ENCODE measurements around the gene SPINDOC. TPM values are rescaled to one million over a fixed set of nuclear protein-coding genes. Genes with fewer than 3 reads are reported as not detected.
A peak's percentile ranks its signal among the peaks of the same experiment; 100 is the strongest.
"Not testable (repeated sequence)": the region's sequence is repeated elsewhere in the genome, so short reads cannot be mapped to it uniquely, and the experiment has no call there.

Gene SPINDOC
- total RNA-seq, 1 donor from 2014 or later = 32.2 TPM

DNA sequence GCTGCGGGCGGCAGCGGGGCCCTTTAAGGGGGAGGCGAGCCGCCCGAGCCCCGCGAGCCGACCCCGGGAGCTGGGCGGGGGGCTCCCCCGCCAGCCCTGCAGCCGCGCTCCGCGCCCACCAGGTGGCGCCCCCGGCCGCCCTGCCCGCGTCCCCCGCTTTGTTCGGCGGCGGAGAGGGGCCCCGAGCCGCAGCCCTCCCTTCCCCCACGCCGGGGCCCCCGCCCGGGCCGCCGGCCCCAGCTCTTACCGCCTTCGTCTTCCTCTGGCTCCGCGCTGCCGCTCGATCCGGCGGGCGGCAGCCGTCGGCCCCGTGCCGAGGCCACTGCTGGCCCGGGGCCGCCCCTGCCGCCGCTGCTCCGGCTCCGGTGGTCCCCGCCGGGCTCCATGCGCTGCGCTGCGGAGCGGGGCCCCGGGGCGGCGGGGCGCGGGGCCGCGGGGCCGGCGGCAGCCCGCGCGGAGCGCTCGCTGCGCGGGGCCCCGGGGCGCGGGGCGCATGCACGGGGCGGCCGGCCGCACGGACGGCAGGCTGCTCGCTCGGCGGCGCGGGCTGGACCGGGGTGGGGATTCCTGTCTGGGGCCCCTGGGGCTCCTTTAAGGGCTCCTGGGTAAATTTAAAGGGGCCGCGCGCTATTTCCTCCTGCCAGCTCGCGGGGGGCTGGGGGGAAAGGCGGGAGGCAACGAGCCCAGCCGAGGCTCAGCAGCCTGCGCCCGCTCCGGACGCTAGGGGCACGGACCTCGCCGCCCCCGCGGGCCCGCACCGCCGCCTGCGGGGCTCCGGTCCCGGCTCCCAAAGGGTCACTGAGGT is 44.8 kb upstream of the SPINDOC start, which contains the start of gene ZFTA:
Gene ZFTA, minus strand, starts transcription at position 539 of the 805 bp plus-strand sequence. Its CDS starts 153 bp downstream, at position 386.
- peak; percentile 78 for TF ChIP-seq CTCF (IDR thresholded peaks at IDR 0.05)
- Mint-ChIP-seq H3K27ac (ENCODE audit: unreplicated experiment) (peak within 1 kb of the TSS; percentile 94), H3K4me1 (ENCODE audit: low read depth) (peaks cover 29% of the 10 kb centered on the region), H3K9me3 (ENCODE audit: low read depth) (no peaks in the 10 kb centered on the region), H3K27me3 (ENCODE audit: low read depth) (no peaks in the 10 kb centered on the region), H3K4me3 (ENCODE audit: unreplicated experiment) (peak within 1 kb of the TSS; percentile 96), H3K36me3 (ENCODE audit: low read depth) (peaks cover 2% of the 10 kb centered on the region)
- no peak for DNase-seq (ENCODE audit: low spot score)

DNA sequence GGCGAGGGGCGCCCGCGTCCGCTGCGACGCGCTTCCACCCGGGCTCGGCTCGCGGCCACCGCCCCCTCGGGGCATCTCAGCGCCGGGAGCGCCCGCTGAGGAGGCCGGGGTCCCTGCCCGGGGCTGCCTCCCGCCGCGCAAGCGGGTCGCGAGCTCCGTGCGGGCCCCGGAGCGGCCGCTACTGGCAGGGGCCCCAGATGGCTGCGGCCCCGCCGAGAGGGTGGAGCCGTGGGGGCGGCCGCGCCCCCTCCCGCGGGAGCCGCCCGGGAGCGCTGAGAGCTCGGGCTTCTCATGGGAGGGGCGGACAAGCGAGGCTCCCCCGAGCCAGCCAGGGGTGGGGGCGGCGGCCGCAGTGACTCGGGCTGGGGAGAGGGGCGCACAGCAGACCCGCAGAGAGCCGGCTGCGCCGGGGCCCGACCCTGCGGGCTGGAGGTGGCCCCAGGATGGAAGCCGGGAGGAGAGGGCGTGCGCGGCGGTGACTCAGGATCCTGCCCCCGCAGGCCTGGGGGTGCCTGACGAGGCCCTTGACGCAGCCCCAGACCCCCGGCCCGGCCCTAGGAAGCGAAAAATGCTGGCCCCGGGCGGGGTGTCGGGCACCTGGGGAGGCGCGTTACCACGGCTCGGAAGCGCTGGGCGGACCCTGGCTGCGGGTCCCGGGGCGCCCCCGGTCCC is 44.1 kb upstream of the SPINDOC start:
- peak overlapping the region; percentile 40 for H3K4me3 Mint-ChIP-seq (ENCODE audit: unreplicated experiment)

DNA sequence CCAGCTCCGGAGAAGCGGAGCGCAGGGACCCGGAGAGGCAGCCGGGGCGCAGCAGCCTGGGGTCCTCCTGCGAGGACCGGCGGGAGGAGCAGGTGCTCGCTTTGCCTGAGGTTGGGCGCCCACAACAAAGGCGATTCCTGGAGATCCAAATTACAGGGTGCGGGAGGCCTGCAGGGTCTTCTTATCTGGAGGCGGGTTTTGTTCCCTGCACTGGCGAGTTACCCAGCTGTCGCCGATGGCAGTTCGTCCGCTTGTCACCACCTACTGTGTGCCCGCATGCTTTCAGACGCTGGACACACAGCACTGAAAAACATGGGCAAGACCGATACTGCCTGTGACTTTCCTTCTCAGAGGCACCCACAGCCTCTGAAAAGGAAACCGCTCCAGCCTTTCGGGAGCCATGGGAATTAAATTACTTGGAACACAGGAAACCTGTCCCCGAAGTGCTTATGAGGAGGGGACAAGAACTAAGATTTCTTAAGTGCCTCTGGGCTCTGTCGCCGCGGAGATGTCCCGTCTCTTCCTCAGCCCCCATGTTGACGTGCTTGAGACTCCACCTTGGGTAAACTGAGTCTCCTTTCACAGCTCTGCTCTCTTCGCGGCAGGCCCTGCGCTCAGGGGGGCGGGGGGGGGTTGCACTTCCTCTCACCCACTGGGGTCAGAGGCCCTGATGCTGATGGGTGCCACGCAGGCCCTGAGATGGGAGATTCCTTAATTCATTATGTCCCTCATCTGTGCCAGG is 43.4 kb upstream of the SPINDOC start:
- no peak for TF ChIP-seq CTCF (IDR thresholded peaks at IDR 0.05)
- peak overlapping the region; percentile 71 for H3K4me3 Mint-ChIP-seq (ENCODE audit: unreplicated experiment)
- peaks cover 29% of the 10 kb centered on the region for H3K4me1 Mint-ChIP-seq (ENCODE audit: low read depth)
- DNase-seq (ENCODE audit: low spot score) = no peak
- H3K36me3 Mint-ChIP-seq (ENCODE audit: low read depth) = peaks cover 2% of the 10 kb centered on the region
- no peaks in the 10 kb centered on the region for H3K27me3 Mint-ChIP-seq (ENCODE audit: low read depth)
- no peaks in the 10 kb centered on the region for H3K9me3 Mint-ChIP-seq (ENCODE audit: low read depth)
- H3K27ac Mint-ChIP-seq (ENCODE audit: unreplicated experiment) = peak overlapping the region; percentile 22

More for the DNA sequence above, 44.1 kb upstream of the SPINDOC start:
- Mint-ChIP-seq H3K36me3 (ENCODE audit: low read depth) (peaks cover 2% of the 10 kb centered on the region), H3K4me1 (ENCODE audit: low read depth) (peaks cover 29% of the 10 kb centered on the region), H3K27me3 (ENCODE audit: low read depth) (no peaks in the 10 kb centered on the region), H3K9me3 (ENCODE audit: low read depth) (no peaks in the 10 kb centered on the region), H3K27ac (ENCODE audit: unreplicated experiment) (no peak overlapping the region)
- TF ChIP-seq CTCF (IDR thresholded peaks at IDR 0.05) = no peak
- DNase-seq (ENCODE audit: low spot score) = no peak

- Mint-ChIP-seq H3K4me3 (ENCODE audit: unreplicated experiment) (no peak overlapping the region), H3K36me3 (ENCODE audit: low read depth) (no peaks in the 10 kb centered on the region), H3K4me1 (ENCODE audit: low read depth) (peaks cover 26% of the 10 kb centered on the region), H3K9me3 (ENCODE audit: low read depth) (no peaks in the 10 kb centered on the region), H3K27me3 (ENCODE audit: low read depth) (no peaks in the 10 kb centered on the region), H3K27ac (ENCODE audit: unreplicated experiment) (no peak overlapping the region)
- no peak for DNase-seq (ENCODE audit: low spot score)
- TF ChIP-seq CTCF (IDR thresholded peaks at IDR 0.05) = no peak
Measured at GRCh38 chr11:63770763-63771162, 42.5 kb upstream of the SPINDOC start.

- H3K4me3 Mint-ChIP-seq (ENCODE audit: unreplicated experiment); H3K27ac Mint-ChIP-seq (ENCODE audit: unreplicated experiment); H3K27me3 Mint-ChIP-seq (ENCODE audit: low read depth): not testable (repeated sequence)
Measured at GRCh38 chr11:63771741-63772318, 41.4 kb upstream of the SPINDOC start.

More at GRCh38 chr11:63771741-63772318, 41.4 kb upstream of the SPINDOC start:
- H3K36me3 Mint-ChIP-seq (ENCODE audit: low read depth); DNase-seq (ENCODE audit: low spot score); H3K9me3 Mint-ChIP-seq (ENCODE audit: low read depth): not testable (repeated sequence)
- H3K4me1 Mint-ChIP-seq (ENCODE audit: low read depth) = peaks cover 17% of the 10 kb centered on the region
